Endothelial cell of umbilical vein (primary cell): ENCODE results near the gene SEC22B. TPM values are rescaled to one million over a fixed set of nuclear protein-coding genes. Genes with fewer than 3 reads are reported as not detected.
A peak's percentile ranks its signal among the peaks of the same experiment; 100 is the strongest.
"Not testable (repeated sequence)": the region's sequence is repeated elsewhere in the genome, so short reads cannot be mapped to it uniquely, and the experiment has no call there.

Experiments used
- BruUV-seq: library from RNA; stranded (reverse); fragments of 400-500 nt; replicated peaks from 2 replicates; lab custom pipeline; 2021; lab: Mats Ljungman, UMichigan
- CTCF ChIA-PET: fragments of 300-600, 350-600 bp; sonication (Branson Sonifier 250); formaldehyde crosslinking; loops from one replicate; lab custom pipeline; 2021; ENCODE audit warnings: antibody characterized with exemption, inconsistent platforms; lab: Charles Lee
- POLR2A ChIA-PET: fragments of 300-600, 350-600 bp; sonication (Branson Sonifier 250); formaldehyde crosslinking; loops from one replicate; lab custom pipeline; 2021; ENCODE audit warnings: antibody characterized with exemption, inconsistent platforms; lab: Charles Lee
- DNase-seq: peaks from one replicate; pipeline ENCODE4 v3.0.0-alpha.2; 2011; ENCODE audit warnings: low read depth, low spot score
- FAIRE-seq: peaks from 2 replicates; lab custom pipeline; 2011; peaks lifted over from hg19 to GRCh38; lab: Jason Lieb, UNC
- H2AFZ ChIP-seq: 2 replicates; pipeline ENCODE4 v1.6.0; 2012; ENCODE audit warnings: low read depth, low read length, control low read depth, inconsistent platforms
- H3K27ac ChIP-seq: 2 replicates; pipeline ENCODE4 v1.5.1; 2011; ENCODE audit warnings: low read depth, mild to moderate bottlenecking, control low read depth, low read length, moderate library complexity; ENCODE audit not compliant: insufficient read depth
- H3K27me3 ChIP-seq, 2 experiments: 2 replicates each; pipeline versions ENCODE4 v1.6.0 to v1.6.1; 2011; ENCODE audit warnings: low read length in 2 of 2, mixed read lengths in 1 of 2; ENCODE audit not compliant: control insufficient read depth in 2 of 2, insufficient read depth in 2 of 2
- H3K36me3 ChIP-seq, 2 experiments: 2 replicates in 1 of 2; 3 replicates in 1 of 2; pipeline ENCODE4 v1.5.1; 2011; ENCODE audit warnings: low read length in 2 of 2, mild to moderate bottlenecking in 1 of 2, moderate library complexity in 1 of 2; ENCODE audit not compliant: control insufficient read depth in 2 of 2, insufficient read depth in 2 of 2; ENCODE audit errors: extremely low read depth in 1 of 2
- H3K4me1 ChIP-seq: 3 replicates; pipeline ENCODE4 v1.5.1; 2011; ENCODE audit warnings: mild to moderate bottlenecking, low read length; ENCODE audit not compliant: control insufficient read depth, insufficient read depth; ENCODE audit errors: extremely low read depth
- H3K4me2 ChIP-seq: 2 replicates; pipeline ENCODE4 v1.6.1; 2011; ENCODE audit warnings: low read length, control low read depth, mixed read lengths; ENCODE audit not compliant: insufficient read depth
- H3K4me3 ChIP-seq, 3 experiments: fragments of 200-600 bp in 1 of 3; sonication (generic), shearing (Covaris generic) in 1 of 3; replicated peaks in 1 of 3; 2 replicates each; pipeline ENCODE4 v1.5.1; 2011 to 2016; ENCODE audit warnings: control low read depth in 3 of 3, low read length in 3 of 3, mild to moderate bottlenecking in 2 of 3, inconsistent platforms in 1 of 3, low read depth in 1 of 3, moderate library complexity in 1 of 3; ENCODE audit not compliant: insufficient read depth in 1 of 3
- H3K79me2 ChIP-seq: 2 replicates; pipeline ENCODE4 v1.6.0; 2012; ENCODE audit warnings: low read length, inconsistent platforms; ENCODE audit not compliant: control insufficient read depth, insufficient read depth
- H3K9ac ChIP-seq: replicated peaks from 2 replicates; pipeline ENCODE3; 2011; ENCODE audit warnings: low read length, control low read depth; ENCODE audit not compliant: insufficient read depth; ENCODE audit errors: extremely low read depth
- H3K9me1 ChIP-seq: replicated peaks from 3 replicates; pipeline ENCODE4 v1.6.0; 2011; ENCODE audit warnings: mild to moderate bottlenecking, low read length; ENCODE audit not compliant: control insufficient read depth, insufficient read depth; ENCODE audit errors: extremely low read depth
- H3K9me3 ChIP-seq: replicated peaks from 2 replicates; pipeline ENCODE4 v1.5.1; 2012; ENCODE audit warnings: low read length, inconsistent platforms; ENCODE audit not compliant: control insufficient read depth, insufficient read depth
- H4K20me1 ChIP-seq: replicated peaks from 2 replicates; pipeline ENCODE3; 2011; ENCODE audit warnings: mild to moderate bottlenecking, low read length; ENCODE audit not compliant: control insufficient read depth, insufficient read depth; ENCODE audit errors: extremely low read depth
- dilution Hi-C: fragments of 300-500 bp; cut with MboI; formaldehyde crosslinking; loops from one replicate; pipeline ENCODE4 v1.15.0; 2019; ENCODE audit warnings: low sequenced_read_pairs; ENCODE audit not compliant: extremely low pct_ligation_motif_present
- intact Hi-C: fragments of 100-400 bp; cut with micrococcal nuclease; formaldehyde crosslinking; loops from one replicate; pipeline ENCODE4 v1.10.0; 2022
- polyA plus RNA-seq, 4 experiments: library from polyadenylated mRNA; depleted of rRNA in 3 of 4; stranded (reverse) in 3 of 4; unstranded in 1 of 4; fragments of >200 nt; gene quantifications; 2 replicates each; pipeline versions ENCODE4 v1.2.1 to v1.2.3, GENCODE V29; 2011 to 2012; ENCODE audit warnings: missing spikeins in 1 of 4
- total RNA-seq: library from RNA; stranded (reverse); gene quantifications from 2 replicates; pipeline ENCODE4 v1.2.3, GENCODE V29; 2021

The SEC22B gene
- total and polyA plus RNA-seq, 2 donors (not counting 3 experiments of a cell fraction or from before 2014, with no cell fraction given): 14.2 to 27.3 TPM

DNA sequence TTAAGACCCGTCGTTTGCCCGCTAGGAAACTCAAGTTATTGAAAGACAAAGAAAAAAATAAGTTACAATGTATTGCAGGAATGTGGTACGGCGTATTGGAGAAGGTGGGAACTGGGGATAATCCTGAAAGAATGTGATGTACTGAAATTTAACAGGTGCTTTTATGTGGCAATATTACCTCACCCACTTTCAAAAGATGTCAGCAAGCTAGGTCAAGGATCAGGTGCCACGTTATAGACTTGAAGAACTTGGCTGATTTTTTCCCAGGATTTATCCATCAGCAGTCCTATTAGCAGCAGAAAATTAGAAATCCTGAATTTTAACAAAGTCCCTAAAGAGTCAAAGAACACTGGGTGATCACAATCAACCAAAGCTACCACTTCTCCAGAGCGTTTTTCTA, 632 bp downstream of the SEC22B start:
- intact Hi-C loops, POLR2A ChIA-PET, dilution Hi-C loops, H3K4me1 ChIP-seq, H3K9me1 ChIP-seq, BruUV-seq, H3K36me3 ChIP-seq, H3K27me3 ChIP-seq, H3K9me3 ChIP-seq, H4K20me1 ChIP-seq, FAIRE-seq: not testable (repeated sequence)
- CTCF ChIA-PET: interaction anchor here (0.8 to 1.1 kb wide), 2 partner anchors 227 to 501 kb away, joined by 4 read pairs; no protein-coding TSS in a partner anchor
- Histone ChIP-seq H3K27ac (peak overlapping the region; percentile 96), H2AFZ (peak overlapping the region; percentile 78), H3K9ac (peak overlapping the region; percentile 99), H3K4me3 (peak overlapping the region; percentile 90 to 98 (median 92)), H3K79me2 (peaks cover 21% of the 10 kb centered on the region), H3K4me2 (peak overlapping the region; percentile 57)
- peak; percentile 51 for DNase-seq

DNA sequence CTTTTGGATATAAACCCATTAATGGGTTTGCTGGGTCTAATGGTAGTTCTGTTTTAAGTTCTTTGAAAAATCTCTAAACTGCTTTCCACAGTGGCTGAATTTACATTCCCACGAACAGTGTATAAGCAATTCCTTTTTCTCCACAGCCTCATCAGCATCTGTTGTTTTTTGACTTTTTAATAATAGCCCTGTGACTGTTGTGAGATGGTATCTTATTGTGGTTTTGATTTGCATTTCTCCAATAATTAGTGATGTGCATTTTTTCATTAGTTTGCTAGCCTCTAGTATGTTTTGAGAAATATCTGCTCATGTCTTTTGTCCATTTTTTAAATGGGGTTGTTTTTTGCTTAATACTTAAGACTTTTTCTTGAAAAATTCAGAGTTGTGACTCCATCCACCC, 11.6 kb downstream of the SEC22B start:
- H2AFZ ChIP-seq, H3K27me3 ChIP-seq, dilution Hi-C loops, H3K36me3 ChIP-seq, H3K9me3 ChIP-seq, intact Hi-C loops, CTCF ChIA-PET, DNase-seq, H3K9ac ChIP-seq, H3K27ac ChIP-seq, BruUV-seq, H4K20me1 ChIP-seq, POLR2A ChIA-PET, H3K9me1 ChIP-seq, H3K4me2 ChIP-seq, FAIRE-seq, H3K79me2 ChIP-seq, H3K4me3 ChIP-seq, H3K4me1 ChIP-seq: not testable (repeated sequence)

DNA sequence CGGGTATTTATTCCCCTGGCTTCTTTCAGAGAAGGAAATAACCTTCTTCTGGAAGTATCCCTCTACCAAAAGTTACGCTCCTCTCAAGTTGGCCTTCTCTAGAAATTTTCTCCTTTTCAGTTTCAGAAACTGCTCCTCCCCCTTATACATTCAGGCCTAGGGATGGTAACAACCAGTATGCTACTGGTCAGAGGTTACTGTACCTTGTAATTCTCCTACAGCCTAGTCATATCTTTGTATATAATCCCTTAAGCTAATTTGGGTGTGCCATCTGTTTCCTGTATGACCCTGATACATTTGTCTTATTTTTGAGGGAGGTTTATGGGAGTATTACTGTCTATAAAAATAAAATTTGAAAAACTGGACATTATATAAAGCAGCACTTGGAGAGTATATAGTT, 14.3 kb downstream of the SEC22B start:
- dilution Hi-C loops, H2AFZ ChIP-seq, H3K4me1 ChIP-seq, FAIRE-seq, H3K36me3 ChIP-seq, H3K9ac ChIP-seq, H3K27me3 ChIP-seq, DNase-seq, H3K9me3 ChIP-seq, intact Hi-C loops, H4K20me1 ChIP-seq, H3K27ac ChIP-seq, BruUV-seq, H3K9me1 ChIP-seq, H3K4me2 ChIP-seq, CTCF ChIA-PET, POLR2A ChIA-PET, H3K4me3 ChIP-seq, H3K79me2 ChIP-seq: not testable (repeated sequence)

DNA sequence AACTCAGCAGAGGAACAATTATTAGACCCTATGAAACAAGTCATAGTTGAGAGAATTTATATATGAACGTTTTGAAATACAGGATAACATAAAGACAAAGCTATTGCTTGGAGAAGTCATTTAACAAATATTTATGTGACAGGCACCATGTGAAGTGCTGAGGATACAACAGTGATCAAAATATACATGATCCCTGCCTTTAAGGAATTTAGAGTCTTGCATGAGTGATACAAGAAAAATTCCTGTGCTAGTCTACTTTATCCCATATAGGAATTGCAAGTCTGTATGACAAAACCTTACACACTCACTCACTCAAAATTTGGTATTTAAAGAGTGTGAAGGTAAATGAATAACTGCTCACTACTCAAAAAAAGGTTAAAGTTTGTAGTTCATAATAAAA, 17.8 kb downstream of the SEC22B start:
- intact Hi-C loops, H3K4me1 ChIP-seq, H3K4me2 ChIP-seq, H3K4me3 ChIP-seq, CTCF ChIA-PET, dilution Hi-C loops, H3K36me3 ChIP-seq, H2AFZ ChIP-seq, H3K79me2 ChIP-seq, H3K9me1 ChIP-seq, H3K9ac ChIP-seq, H4K20me1 ChIP-seq, POLR2A ChIA-PET, H3K27ac ChIP-seq, H3K27me3 ChIP-seq, DNase-seq, BruUV-seq, FAIRE-seq, H3K9me3 ChIP-seq: not testable (repeated sequence)
